Measurements from ENCODE around the gene ARTN. TPM values are rescaled to one million over a fixed set of nuclear protein-coding genes. Genes with fewer than 3 reads are reported as not detected.

Gene ARTN
- 10 to 100 TPM in 1 of 2 donors, 1 to 10 TPM in 1; 1.3 to 12.5 TPM for total RNA-seq

GRCh38 chr1:43933386-43934100 lies at the start of gene ARTN:
Gene ARTN, plus strand, starts transcription at chr1:43933801. Its CDS starts 1,856 bp downstream, at chr1:43935657.
- 3 to 4% methylated on average over 27 to 41 of the region's 42 CpGs for WGBS, 2 donors
- peaks cover 45% of the 10 kb centered on the region for H3K4me1 ChIP-seq

GRCh38 chr1:43885279-43885801 lies 48.3 kb upstream of the ARTN start:
- Histone ChIP-seq H3K4me1 (no peaks in the 10 kb centered on the region), H3K36me3 (replicated peaks in 1 of 2; ENCODE audit: insufficient read depth in 1 of 2, low read depth in 2 of 2) (no peaks in the 10 kb centered on the region), H3K4me3 (no peak overlapping the region), H3K27ac (no peak overlapping the region), H3K9me3 (no peaks in the 10 kb centered on the region), H3K27me3 (no peaks in the 10 kb centered on the region)
- 90 to 92% methylated on average over 12 of the region's 12 CpGs for WGBS, 2 donors
- DNase-seq (no peak), ATAC-seq (no peak)
- TF ChIP-seq CTCF (IDR thresholded peaks at IDR 0.05) (no peak), POLR2A (IDR thresholded peaks at IDR 0.05) (no peak)
- intact Hi-C loops (cut with DNase I): no loop called here

More at GRCh38 chr1:43933386-43934100, at the start of gene ARTN:
- no peak for TF ChIP-seq CTCF (IDR thresholded peaks at IDR 0.05)
- TF ChIP-seq POLR2A (IDR thresholded peaks at IDR 0.05): peak in 2 of 3 donors; percentile 36 to 44
- H3K27ac ChIP-seq: peak within 1 kb of the TSS; percentile 7 to 60 (median 42)
- intact Hi-C loops (cut with DNase I): loop anchor here (10.0 kb wide), 1 partner anchor 169 kb away; no protein-coding TSS in a partner anchor
- H3K9me3 ChIP-seq: no peaks in the 10 kb centered on the region
- ATAC-seq (peak; percentile 31), DNase-seq (peak; percentile 26 to 66 (median 52))
- H3K4me3 ChIP-seq: no peak within 1 kb of the TSS
- no peaks in the 10 kb centered on the region for H3K27me3 ChIP-seq
- no peaks in the 10 kb centered on the region for H3K36me3 ChIP-seq (replicated peaks in 1 of 2; ENCODE audit: insufficient read depth in 1 of 2, low read depth in 2 of 2)

DNA sequence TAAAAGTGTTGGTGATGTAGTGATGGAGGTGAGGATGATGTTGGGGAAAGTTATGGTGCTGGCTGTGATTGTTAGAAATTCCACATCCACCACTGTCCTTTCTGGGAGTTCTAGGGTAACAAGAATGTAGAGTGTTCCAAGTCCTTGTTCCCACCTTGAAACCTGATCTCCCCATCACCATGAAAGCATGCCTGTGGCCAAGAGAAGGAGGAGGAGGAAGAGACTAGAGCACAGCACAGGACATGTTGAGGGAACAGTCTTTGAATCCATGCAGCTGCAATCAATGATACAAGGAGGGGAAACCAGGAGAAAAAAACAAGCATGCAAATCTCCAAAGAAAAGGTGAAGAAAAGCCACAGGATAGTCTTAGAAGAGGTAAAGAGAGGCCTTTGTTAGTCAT lies 45.9 kb upstream of the ARTN start:
- no peaks in the 10 kb centered on the region for H3K4me1 ChIP-seq
- H3K4me3 ChIP-seq: no peak overlapping the region
- no peaks in the 10 kb centered on the region for H3K9me3 ChIP-seq
- intact Hi-C loops (cut with DNase I): no loop called here
- TF ChIP-seq POLR2A (IDR thresholded peaks at IDR 0.05) (no peak), CTCF (IDR thresholded peaks at IDR 0.05) (no peak)
- ATAC-seq (no peak), DNase-seq (no peak)
- H3K27ac ChIP-seq: no peak overlapping the region
- no peaks in the 10 kb centered on the region for H3K27me3 ChIP-seq
- no peaks in the 10 kb centered on the region for H3K36me3 ChIP-seq (replicated peaks in 1 of 2; ENCODE audit: insufficient read depth in 1 of 2, low read depth in 2 of 2)

DNA sequence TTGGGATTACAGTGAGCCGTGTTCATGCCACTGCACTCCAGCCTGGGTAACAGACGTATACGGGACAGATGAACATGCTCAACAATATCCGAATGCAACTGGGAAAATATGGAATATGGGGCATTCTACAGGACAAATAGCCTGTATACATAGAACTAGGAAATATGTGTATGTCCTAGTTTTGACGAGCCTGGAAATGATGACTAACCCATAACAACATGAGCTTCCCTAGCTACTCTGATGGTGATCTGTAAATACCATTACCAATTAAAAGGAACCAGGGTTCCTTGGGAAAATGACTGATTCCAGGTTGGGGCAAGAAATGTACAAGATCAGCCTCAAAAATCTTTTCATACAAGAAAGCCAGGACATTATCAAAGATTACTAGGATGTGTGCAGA lies 42.8 kb upstream of the ARTN start:
- no peak overlapping the region for H3K27ac ChIP-seq
- no peaks in the 10 kb centered on the region for H3K36me3 ChIP-seq (replicated peaks in 1 of 2; ENCODE audit: insufficient read depth in 1 of 2, low read depth in 2 of 2)
- ATAC-seq: no peak
- H3K27me3 ChIP-seq: no peaks in the 10 kb centered on the region
- no peaks in the 10 kb centered on the region for H3K9me3 ChIP-seq
- DNase-seq: no peak
- H3K4me1 ChIP-seq: no peaks in the 10 kb centered on the region
- TF ChIP-seq POLR2A (IDR thresholded peaks at IDR 0.05) (no peak), CTCF (IDR thresholded peaks at IDR 0.05) (no peak)
- intact Hi-C loops (cut with DNase I): no loop called here
- 88 to 93% methylated on average over 5 of the region's 5 CpGs for WGBS, 2 donors
- no peak overlapping the region for H3K4me3 ChIP-seq
